NCI-H187 treated with DMSO at 0.1 percent for 48 hours (cell line): ENCODE data around the gene SPSB3.

Source experiments
- DNase-seq: peaks from one replicate; lab custom pipeline; 2025; lab: John Stamatoyannopoulos, UW

The SPSB3 gene

GRCh38 chr16:1782408-1783264 lies at the start of gene SPSB3, which contains the start of gene NUBP2:
Gene SPSB3 (minus strand): TSS chr16:1782571. CDS start chr16:1781483, 1,088 bp downstream.
Gene NUBP2 (plus strand): TSS chr16:1782960. CDS start chr16:1783021, 61 bp downstream.
- DNase-seq = peak; percentile 100

GRCh38 chr16:1831186-1832075 lies 49.1 kb upstream of the SPSB3 start:
- no peak for DNase-seq

GRCh38 chr16:1830213-1830612 lies 47.8 kb upstream of the SPSB3 start:
- no peak for DNase-seq

DNA sequence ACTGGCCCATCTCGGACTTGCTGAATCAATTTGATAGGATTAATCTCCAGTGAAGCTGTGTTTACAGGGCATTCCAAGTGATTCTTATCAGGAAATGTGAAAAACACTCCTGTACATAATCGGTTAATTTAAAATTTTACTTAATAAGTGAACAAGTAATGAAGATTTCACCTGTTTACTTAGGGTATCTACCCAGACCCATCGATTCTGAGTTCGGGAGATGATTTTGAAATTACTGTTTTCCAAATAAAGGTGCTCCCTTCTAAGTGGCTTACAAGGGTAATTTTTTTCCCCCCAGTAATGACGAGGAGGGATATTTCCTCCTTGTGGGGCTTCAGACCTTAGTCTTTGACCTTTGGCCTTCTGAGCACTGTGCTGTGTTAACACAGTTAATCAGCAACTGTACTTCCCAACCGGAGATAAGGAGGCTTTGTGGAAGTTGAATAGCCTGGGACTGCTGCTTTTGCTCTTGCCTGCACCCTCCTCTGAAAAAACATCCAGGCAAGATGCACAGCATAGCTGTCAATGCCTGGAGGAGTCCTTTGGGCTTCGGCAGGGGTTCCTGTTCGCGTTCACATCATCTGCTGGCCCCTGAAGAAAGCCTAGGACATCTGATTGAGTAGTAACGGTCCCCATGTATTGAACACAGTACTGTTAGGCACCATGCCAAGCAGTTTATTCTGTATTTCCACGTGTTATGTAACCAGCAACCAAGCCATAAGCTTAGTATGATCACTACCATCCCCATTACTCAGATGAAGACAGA lies 46.5 kb upstream of the SPSB3 start:
- no peak for DNase-seq

- peak; percentile 80 for DNase-seq
These were observed 44.6 kb upstream of the SPSB3 start, which contains the start of the genes FAHD1 and HAGH for GRCh38 chr16:1826691-1827573. Gene FAHD1 (plus strand): TSS chr16:1827206. CDS start chr16:1827239, 33 bp downstream. Gene HAGH (minus strand): TSS chr16:1826825. CDS start chr16:1826787, 38 bp downstream.

- no peak for DNase-seq
These were observed 43.7 kb upstream of the SPSB3 start for GRCh38 chr16:1825864-1826690.

GRCh38 chr16:1825381-1825863 lies 43.1 kb upstream of the SPSB3 start:
- DNase-seq = no peak

DNA sequence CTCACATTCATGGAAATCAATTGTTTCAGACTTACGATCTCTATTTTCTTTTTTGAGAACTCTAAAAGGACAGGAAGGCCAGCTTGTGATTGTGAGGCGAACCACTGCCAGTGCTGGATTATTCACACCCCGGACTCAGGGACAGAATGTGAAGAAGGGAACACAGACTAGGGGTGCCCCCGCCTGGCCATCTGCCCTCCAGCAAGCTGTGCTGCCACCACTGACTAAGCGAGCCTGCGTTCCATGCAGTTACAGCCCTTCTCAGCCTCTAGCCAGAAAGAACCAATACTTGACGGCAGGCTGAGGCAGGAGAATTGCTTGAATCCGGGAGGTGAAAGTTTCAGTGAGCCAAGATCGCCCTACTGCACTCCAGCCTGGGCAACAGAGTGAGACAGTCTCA lies 41.5 kb upstream of the SPSB3 start:
- DNase-seq = no peak

- no peak for DNase-seq
These were observed 40.4 kb upstream of the SPSB3 start for GRCh38 chr16:1822801-1823200.

DNA sequence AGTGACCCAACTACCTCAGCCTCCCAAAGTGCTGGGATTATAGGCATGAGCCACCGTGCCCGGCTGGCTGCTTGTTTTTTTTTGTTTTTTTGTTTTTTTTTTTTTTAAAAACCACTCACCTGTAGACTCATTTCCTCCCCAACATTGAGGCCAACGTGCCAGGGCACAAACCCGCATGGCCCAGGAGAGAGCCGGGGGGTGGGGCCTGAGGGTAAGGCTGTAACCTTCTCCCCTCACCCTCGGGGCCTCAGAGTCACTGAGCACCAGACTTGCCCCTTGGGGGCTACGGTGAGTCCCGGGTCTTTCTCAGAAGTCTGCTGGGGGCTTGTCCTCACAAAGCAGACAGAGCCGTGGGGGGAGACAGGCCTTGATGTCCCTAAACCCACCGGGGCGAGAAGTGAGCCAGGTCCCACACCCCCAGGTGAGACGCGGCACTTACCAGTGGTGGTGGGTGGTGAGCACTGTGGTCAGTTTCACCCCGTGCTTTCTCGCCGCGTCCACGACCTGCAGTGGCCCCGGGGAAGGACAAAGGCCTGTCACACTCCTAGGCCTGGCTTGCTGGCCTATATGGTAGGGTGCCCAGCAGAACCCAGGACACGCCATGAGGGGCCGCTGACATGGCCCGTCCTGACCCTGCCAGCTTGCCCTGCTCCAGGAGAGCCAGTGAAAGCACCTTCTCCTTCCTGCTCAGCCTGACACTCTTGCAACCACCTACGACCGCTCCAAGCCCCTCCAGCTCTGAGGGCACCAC lies 39.7 kb upstream of the SPSB3 start:
- DNase-seq = no peak

DNA sequence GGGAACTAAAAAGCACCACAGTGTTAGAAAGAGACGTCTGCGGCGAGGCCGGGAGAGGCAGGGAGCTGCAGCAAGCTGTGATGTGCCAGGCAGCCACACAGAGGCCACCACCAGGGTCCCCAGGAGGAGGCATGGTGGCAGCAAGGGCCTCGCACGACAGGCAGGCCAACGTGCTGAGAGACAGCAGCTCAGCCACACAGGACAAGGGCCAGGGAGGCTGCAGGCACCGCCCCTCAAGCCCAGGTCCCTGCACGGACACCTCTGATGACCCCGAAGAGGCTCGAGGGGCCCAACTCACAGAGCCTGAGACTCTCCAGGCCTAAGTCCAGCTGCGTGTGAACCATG lies 38.5 kb upstream of the SPSB3 start:
- DNase-seq = no peak

DNA sequence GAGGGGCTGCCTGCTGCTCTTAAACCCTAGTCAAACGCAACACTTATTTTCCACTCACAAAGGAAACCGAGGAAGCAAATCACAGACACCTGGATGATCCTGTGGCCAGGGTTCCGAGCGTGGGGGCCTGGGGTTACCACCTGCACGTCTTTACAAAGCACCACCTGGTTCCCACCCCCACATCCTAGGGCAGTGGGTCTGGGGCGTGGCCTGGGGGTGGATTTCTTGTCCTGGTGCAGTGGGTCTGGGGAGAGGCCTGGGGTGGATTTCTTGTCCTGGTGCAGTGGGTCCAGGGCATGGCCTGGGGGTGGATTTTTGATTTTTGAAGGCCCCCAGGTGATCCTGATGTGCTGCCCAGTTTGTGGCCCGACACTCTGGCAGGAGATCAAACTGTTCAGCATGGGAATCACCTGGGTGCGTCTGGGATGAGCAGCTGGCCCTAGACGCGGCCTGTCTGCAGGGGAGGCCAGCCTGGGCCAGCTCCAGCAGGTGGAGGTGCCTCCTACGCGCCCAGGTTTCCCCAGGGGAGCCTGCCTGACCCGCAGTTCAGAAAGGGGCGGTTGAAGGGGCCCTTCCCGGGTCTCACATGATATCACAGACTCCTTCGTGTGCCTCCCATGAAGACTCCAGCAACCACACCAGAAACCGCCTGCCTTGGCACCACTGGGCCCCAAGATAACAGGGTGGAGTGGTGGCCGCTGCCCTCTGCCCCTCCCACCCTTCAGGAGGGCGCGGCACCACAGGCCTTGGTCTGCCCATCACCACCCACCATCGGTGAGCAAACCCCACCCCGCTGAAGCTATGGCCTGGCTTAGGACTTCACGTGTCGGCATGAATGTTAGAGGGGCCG lies 38.0 kb upstream of the SPSB3 start:
- no peak for DNase-seq

DNA sequence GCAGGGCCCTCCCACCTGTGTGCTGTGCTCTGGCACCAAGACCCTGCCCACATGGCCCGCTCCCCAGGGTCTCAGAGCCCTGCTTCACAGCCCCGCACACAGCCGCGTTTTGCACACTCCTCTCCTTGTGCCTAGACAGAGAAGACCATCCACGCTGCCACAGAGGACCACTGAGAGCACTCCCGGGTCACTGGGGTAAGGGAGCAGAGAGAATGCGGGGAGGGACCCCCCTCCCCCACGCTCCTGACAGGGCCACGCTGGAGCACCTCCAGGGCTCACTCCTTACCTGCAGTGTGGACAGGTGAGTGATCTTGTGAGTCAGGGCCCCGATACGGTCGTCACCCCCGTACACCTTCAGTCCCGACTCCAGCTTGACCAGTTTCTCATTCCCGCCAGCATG lies 37.2 kb upstream of the SPSB3 start:
- no peak for DNase-seq

GRCh38 chr16:1818873-1819525 lies 36.6 kb upstream of the SPSB3 start:
- DNase-seq = no peak

GRCh38 chr16:1818204-1818872 lies 36.0 kb upstream of the SPSB3 start:
- DNase-seq = no peak

GRCh38 chr16:1817716-1818115 lies 35.3 kb upstream of the SPSB3 start:
- DNase-seq = no peak

DNA sequence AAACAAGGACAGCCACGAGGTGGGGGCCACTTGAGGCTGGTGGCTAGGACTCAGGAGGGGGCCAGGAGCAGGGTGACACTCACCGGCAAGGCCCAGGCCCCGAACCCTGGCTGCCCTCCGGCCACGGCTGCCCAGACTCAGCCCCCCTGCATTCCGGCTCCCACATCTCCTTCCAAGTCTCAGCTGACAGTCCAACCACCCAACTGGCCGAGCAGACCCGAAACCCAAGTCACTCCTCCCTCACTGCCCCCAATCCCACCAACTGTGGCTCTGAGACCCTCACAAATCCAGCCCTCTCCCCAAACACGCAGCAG lies 34.9 kb upstream of the SPSB3 start:
- no peak for DNase-seq
